AG04450 (cell line): ENCODE measurements around the gene PTPN4. TPM values are rescaled to one million over a fixed set of nuclear protein-coding genes. Genes with fewer than 3 reads are reported as not detected.

ENCODE experiments used
- CTCF ChIA-PET: fragments of 300-600, 350-600 bp; formaldehyde crosslinking; extraction: SDS; loops from one replicate; lab custom pipeline; 2022; ENCODE audit warnings: antibody characterized with exemption, inconsistent platforms; lab: Charles Lee
- POLR2A ChIA-PET: fragments of 350-600 bp; formaldehyde crosslinking; extraction: SDS; loops from one replicate; lab custom pipeline; 2021; ENCODE audit warnings: antibody characterized with exemption, inconsistent platforms; lab: Yijun Ruan, JAX
- DNase-seq: peaks from one replicate; pipeline ENCODE4 v3.0.0-alpha.2; 2011; ENCODE audit warnings: low read depth, low spot score
- H3K27ac ChIP-seq: one replicate; pipeline ENCODE4 v1.5.1; 2012; ENCODE audit warnings: low read depth, low read length, control low read depth
- H3K27me3 ChIP-seq: one replicate; pipeline ENCODE4 v1.6.0; 2012; ENCODE audit warnings: low read length; ENCODE audit not compliant: control insufficient read depth, insufficient read depth
- H3K4me3 ChIP-seq: 2 replicates; pipeline ENCODE4 v1.5.1; 2011; ENCODE audit warnings: mild to moderate bottlenecking, low read depth, low read length, control low read depth
- H3K9me3 ChIP-seq: 2 replicates; pipeline ENCODE4 v1.5.1; 2012; ENCODE audit warnings: low read length; ENCODE audit not compliant: control insufficient read depth, insufficient read depth
- CTCF ChIP-seq: IDR thresholded peaks from 2 replicates; pipeline ENCODE4 v1.5.1; 2011; ENCODE audit warnings: low read depth, low read length, control low read depth, inconsistent platforms
- polyA plus RNA-seq: library from polyadenylated mRNA; depleted of rRNA; stranded (reverse); fragments of >200 nt; gene quantifications from 2 replicates; pipeline ENCODE4 v1.2.3, GENCODE V29; 2011

PTPN4 gene
- polyA plus RNA-seq, 1 experiment: 19.6 TPM

GRCh38 chr2:119731983-119732382 is 27.7 kb upstream of the PTPN4 start:
- H3K27me3 ChIP-seq: peaks cover 31% of the 10 kb centered on the region
- H3K9me3 ChIP-seq: no peaks in the 10 kb centered on the region; the same call in 1 of the 2 replicates
- no peak overlapping the region for H3K4me3 ChIP-seq
- CTCF ChIA-PET: no interaction called here
- POLR2A ChIA-PET: no interaction called here
- TF ChIP-seq CTCF: no peak
- H3K27ac ChIP-seq: no peak overlapping the region
- no peak for DNase-seq

DNA sequence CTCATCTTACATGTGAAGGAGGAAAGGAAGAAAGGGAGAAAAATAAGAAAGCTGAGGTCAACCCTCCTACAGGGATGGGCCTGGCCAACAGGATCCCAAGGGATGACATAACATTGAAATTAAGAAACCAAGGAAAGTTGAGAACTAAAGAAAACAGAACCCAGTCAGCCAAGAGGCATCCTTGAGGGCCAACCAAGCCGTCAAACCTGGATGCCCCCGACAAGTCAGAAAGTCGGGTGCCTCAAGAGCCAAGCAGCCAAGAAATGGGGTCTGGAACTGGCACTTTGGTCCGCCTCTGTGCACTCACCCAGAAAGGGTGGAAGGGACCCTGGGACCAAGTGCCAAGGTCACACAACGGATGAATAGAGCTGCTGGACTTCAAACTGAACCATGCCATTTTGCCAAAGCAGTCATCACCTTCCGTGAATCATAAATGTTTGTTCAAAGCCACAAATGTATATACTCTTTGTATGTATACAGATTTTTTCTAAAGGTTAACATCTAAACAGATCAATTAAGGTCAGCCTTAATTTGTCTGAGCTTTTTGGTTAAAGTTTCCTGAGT is 27.0 kb upstream of the PTPN4 start:
- CTCF ChIA-PET: no interaction called here
- peaks cover 35% of the 10 kb centered on the region for H3K27me3 ChIP-seq
- POLR2A ChIA-PET: no interaction called here
- no peak for TF ChIP-seq CTCF
- H3K9me3 ChIP-seq: no peaks in the 10 kb centered on the region; the same call in 1 of the 2 replicates
- DNase-seq: no peak
- no peak overlapping the region for H3K4me3 ChIP-seq
- no peak overlapping the region for H3K27ac ChIP-seq

DNA sequence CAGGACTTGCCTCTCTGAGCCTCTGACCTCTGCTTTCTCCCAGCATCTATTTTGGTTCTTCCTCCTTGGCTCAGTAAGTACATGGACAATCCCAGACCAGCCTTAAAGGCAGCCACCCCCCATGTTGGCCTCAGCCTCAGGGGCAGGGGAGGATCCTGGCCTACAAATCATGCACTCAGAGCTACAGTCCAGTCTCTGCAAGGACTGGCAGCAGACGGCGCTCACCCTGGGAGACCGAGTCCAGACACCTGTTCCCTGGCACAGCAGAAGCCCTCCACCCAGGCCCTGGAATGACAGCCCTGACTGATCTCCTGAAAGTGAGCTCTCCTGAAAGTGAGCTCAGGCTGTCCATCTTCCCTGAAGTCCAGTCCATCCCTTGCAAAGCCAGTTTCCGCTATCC is 25.7 kb upstream of the PTPN4 start:
- DNase-seq: no peak
- POLR2A ChIA-PET: no interaction called here
- H3K27me3 ChIP-seq: peaks cover 33% of the 10 kb centered on the region
- no peak overlapping the region for H3K4me3 ChIP-seq
- no peak overlapping the region for H3K27ac ChIP-seq
- no peaks in the 10 kb centered on the region; the same call in 1 of the 2 replicates for H3K9me3 ChIP-seq
- no peak for TF ChIP-seq CTCF
- CTCF ChIA-PET: no interaction called here

DNA sequence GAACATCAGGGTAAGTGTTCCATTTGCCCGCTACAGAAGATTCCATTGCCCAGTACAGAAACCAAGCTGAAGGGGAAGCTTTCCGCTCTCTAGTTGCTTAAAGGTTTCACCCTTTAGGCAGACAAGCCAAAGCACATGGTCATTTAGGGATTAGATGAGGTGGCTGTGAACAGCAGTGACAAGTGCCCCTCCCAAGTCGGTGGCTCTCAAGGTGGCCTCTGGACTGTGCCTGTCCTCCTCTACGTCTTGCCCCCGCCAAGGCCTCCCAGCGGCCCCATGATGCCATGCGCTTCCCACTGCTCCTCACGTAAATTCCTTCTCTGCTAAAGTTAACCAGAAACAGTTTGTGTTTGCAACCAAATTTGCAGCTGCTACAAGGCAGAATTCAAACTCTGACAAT is 24.2 kb upstream of the PTPN4 start:
- H3K9me3 ChIP-seq: no peaks in the 10 kb centered on the region
- no peak for TF ChIP-seq CTCF
- H3K27ac ChIP-seq: no peak overlapping the region
- H3K27me3 ChIP-seq: peaks cover 39% of the 10 kb centered on the region
- ChIA-PET POLR2A (no interaction called here), CTCF (interaction anchor here (0.8 kb wide), 1 partner anchor 439 kb away, joined by 3 read pairs; no protein-coding TSS in a partner anchor)
- no peak for DNase-seq
- H3K4me3 ChIP-seq: no peak overlapping the region

GRCh38 chr2:119736021-119736420 is 23.7 kb upstream of the PTPN4 start:
- no peak for TF ChIP-seq CTCF
- no peak overlapping the region for H3K27ac ChIP-seq
- ChIA-PET CTCF (no interaction called here), POLR2A (no interaction called here)
- no peak overlapping the region for H3K4me3 ChIP-seq
- H3K9me3 ChIP-seq: no peaks in the 10 kb centered on the region
- H3K27me3 ChIP-seq: peaks cover 39% of the 10 kb centered on the region
- no peak for DNase-seq
